ENCODE measurements around the gene LBR.

LBR gene

GRCh38 chr1:225446981-225447615, 19.3 kb upstream of the LBR start:
- no peak for FAIRE-seq
- no peak for TF ChIP-seq CTCF (IDR thresholded peaks at IDR 0.05; ENCODE audit: insufficient read depth, missing control alignments)
- DNase-seq (ENCODE audit: insufficient read length, low spot score), result no peak

GRCh38 chr1:225446595-225446960, 18.7 kb upstream of the LBR start:
- TF ChIP-seq CTCF (IDR thresholded peaks at IDR 0.05; ENCODE audit: insufficient read depth, missing control alignments), result no peak
- no peak for FAIRE-seq
- DNase-seq (ENCODE audit: insufficient read length, low spot score), result no peak

GRCh38 chr1:225445639-225446594, 18.1 kb upstream of the LBR start:
- no peak for DNase-seq (ENCODE audit: insufficient read length, low spot score)

GRCh38 chr1:225442123-225442505, 14.3 kb upstream of the LBR start:
- TF ChIP-seq CTCF (IDR thresholded peaks at IDR 0.05; ENCODE audit: insufficient read depth, missing control alignments), result no peak
- no peak for DNase-seq (ENCODE audit: insufficient read length, low spot score)
- no peak for FAIRE-seq

More at GRCh38 chr1:225445639-225446594, 18.1 kb upstream of the LBR start:
- FAIRE-seq, result no peak
- no peak for TF ChIP-seq CTCF (IDR thresholded peaks at IDR 0.05; ENCODE audit: insufficient read depth, missing control alignments)

- FAIRE-seq (no peak), DNase-seq (ENCODE audit: insufficient read length, low spot score) (no peak)
- peak; percentile 42 for TF ChIP-seq CTCF (IDR thresholded peaks at IDR 0.05; ENCODE audit: insufficient read depth, missing control alignments)
Observed at GRCh38 chr1:225441314-225442122, 13.7 kb upstream of the LBR start.

- no peak for DNase-seq (ENCODE audit: insufficient read length, low spot score)
- TF ChIP-seq CTCF (IDR thresholded peaks at IDR 0.05; ENCODE audit: insufficient read depth, missing control alignments), result no peak
- FAIRE-seq, result no peak
Observed at GRCh38 chr1:225440380-225441221, 12.8 kb upstream of the LBR start.
